ENCODE data around the gene CACNB2. TPM values are rescaled to one million over a fixed set of nuclear protein-coding genes. Genes with fewer than 3 reads are reported as not detected.
A peak's percentile ranks its signal among the peaks of the same experiment; 100 is the strongest.

The CACNB2 gene
- total RNA-seq, 1 experiment from 2014 or later, result 3.2 TPM

- Mint-ChIP-seq H3K4me3 (no peak overlapping the region), H3K4me1 (peaks cover 6% of the 10 kb centered on the region; the same call in 1 of the 2 replicates), H3K27ac (no peak overlapping the region), H3K9me3 (no peaks in the 10 kb centered on the region), H3K36me3 (no peaks in the 10 kb centered on the region), H3K27me3 (ENCODE audit: low read depth) (no peaks in the 10 kb centered on the region)
- ATAC-seq (no peak), DNase-seq (ENCODE audit: low spot score) (no peak)
- TF ChIP-seq NFATC4 (CRISPR knock-in tag; IDR thresholded peaks at IDR 0.05) (no peak), SMAD4 (CRISPR knock-in tag; IDR thresholded peaks at IDR 0.05) (no peak), CBFB (CRISPR knock-in tag; IDR thresholded peaks at IDR 0.05; ENCODE audit: low read depth) (no peak), NFE2L1 (CRISPR knock-in tag; IDR thresholded peaks at IDR 0.05) (no peak), JAZF1 (CRISPR knock-in tag; IDR thresholded peaks at IDR 0.05) (no peak), KAT7 (CRISPR knock-in tag; IDR thresholded peaks at IDR 0.05; ENCODE audit: borderline replicate concordance) (no peak)
- TF ChIP-seq, protein P1, sequence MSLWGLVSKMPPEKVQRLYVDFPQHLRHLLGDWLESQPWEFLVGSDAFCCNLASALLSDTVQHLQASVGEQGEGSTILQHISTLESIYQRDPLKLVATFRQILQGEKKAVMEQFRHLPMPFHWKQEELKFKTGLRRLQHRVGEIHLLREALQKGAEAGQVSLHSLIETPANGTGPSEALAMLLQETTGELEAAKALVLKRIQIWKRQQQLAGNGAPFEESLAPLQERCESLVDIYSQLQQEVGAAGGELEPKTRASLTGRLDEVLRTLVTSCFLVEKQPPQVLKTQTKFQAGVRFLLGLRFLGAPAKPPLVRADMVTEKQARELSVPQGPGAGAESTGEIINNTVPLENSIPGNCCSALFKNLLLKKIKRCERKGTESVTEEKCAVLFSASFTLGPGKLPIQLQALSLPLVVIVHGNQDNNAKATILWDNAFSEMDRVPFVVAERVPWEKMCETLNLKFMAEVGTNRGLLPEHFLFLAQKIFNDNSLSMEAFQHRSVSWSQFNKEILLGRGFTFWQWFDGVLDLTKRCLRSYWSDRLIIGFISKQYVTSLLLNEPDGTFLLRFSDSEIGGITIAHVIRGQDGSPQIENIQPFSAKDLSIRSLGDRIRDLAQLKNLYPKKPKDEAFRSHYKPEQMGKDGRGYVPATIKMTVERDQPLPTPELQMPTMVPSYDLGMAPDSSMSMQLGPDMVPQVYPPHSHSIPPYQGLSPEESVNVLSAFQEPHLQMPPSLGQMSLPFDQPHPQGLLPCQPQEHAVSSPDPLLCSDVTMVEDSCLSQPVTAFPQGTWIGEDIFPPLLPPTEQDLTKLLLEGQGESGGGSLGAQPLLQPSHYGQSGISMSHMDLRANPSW (CRISPR knock-in tag; conservative IDR thresholded peaks at IDR 0.05; ENCODE audit: low read depth), result no peak
- ChIA-PET POLR2A (no interaction called here), CTCF (no interaction called here)
Observed at GRCh38 chr10:18332484-18332883, 192.3 kb downstream of the CACNB2 start.

- ChIA-PET POLR2A (no interaction called here), CTCF (interaction anchor here (0.6 kb wide), 1 partner anchor 486 kb away, joined by 3 read pairs; no protein-coding TSS in a partner anchor)
- Mint-ChIP-seq H3K27ac (no peak overlapping the region), H3K4me1 (peaks cover 6% of the 10 kb centered on the region; the same call in 1 of the 2 replicates), H3K9me3 (no peaks in the 10 kb centered on the region), H3K27me3 (ENCODE audit: low read depth) (no peaks in the 10 kb centered on the region), H3K4me3 (no peak overlapping the region), H3K36me3 (no peaks in the 10 kb centered on the region)
- no peak for DNase-seq (ENCODE audit: low spot score)
- TF ChIP-seq ZNF281 (CRISPR knock-in tag; IDR thresholded peaks at IDR 0.05) (no peak), KAT7 (CRISPR knock-in tag; IDR thresholded peaks at IDR 0.05; ENCODE audit: borderline replicate concordance) (no peak), HMGA2 (CRISPR knock-in tag; IDR thresholded peaks at IDR 0.05) (no peak), NR1H2 (CRISPR knock-in tag; IDR thresholded peaks at IDR 0.05) (no peak), ZNF121 (CRISPR knock-in tag; IDR thresholded peaks at IDR 0.05) (no peak)
- no peak for ATAC-seq
Observed at GRCh38 chr10:18333621-18334020, 193.4 kb downstream of the CACNB2 start.

DNA sequence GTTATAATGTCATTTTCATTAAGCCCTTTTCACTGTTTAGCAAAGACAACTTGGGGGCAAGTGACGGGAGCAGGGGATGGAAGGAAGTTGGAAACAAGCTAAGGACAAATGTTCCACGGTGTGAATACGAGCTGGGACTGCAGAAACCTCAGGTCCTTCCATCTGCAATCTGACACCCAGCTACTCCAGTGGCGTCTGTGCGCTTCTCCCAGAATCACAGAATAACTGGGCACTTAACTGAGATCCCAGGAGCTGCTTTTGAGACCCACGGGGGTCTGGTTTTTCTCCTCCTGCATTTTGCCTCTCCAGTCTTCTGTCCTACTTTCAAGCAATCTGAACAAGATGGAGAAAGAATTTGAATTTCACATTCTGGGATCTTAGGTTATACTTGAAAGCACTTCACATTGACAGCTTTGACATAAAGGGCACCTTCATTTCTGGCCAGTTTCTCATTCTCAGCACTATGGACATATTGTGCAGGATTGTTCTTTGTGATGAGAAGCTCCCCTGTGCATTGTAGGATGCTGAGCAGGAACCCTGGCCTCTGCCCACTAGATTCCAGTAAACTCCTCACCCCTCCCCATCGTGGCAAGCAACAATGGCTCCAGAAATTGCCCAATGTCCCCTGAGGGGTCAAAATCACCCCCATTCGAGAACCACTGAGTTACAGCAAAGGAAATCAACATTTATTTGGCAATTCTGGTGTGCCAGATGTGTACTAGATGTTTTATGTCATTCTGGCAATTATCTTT lies 194.1 kb downstream of the CACNB2 start:
- no peak overlapping the region for H3K27ac Mint-ChIP-seq
- ChIA-PET POLR2A (no interaction called here), CTCF (interaction anchor here (0.6 kb wide), 1 partner anchor 487 kb away, joined by 3 read pairs; no protein-coding TSS in a partner anchor)
- no peaks in the 10 kb centered on the region for H3K9me3 Mint-ChIP-seq
- H3K27me3 Mint-ChIP-seq (ENCODE audit: low read depth), result no peaks in the 10 kb centered on the region
- no peak for DNase-seq (ENCODE audit: low spot score)
- no peaks in the 10 kb centered on the region for H3K36me3 Mint-ChIP-seq
- peak; percentile 39 for ATAC-seq
- peaks cover 6% of the 10 kb centered on the region; the same call in 1 of the 2 replicates for H3K4me1 Mint-ChIP-seq
- no peak overlapping the region for H3K4me3 Mint-ChIP-seq
- TF ChIP-seq FOXJ3 (CRISPR knock-in tag; IDR thresholded peaks at IDR 0.05; ENCODE audit: borderline replicate concordance) (no peak), ATF2 (CRISPR knock-in tag; IDR thresholded peaks at IDR 0.05; ENCODE audit: borderline replicate concordance, low read depth) (no peak), ZNF423 (CRISPR knock-in tag; IDR thresholded peaks at IDR 0.05) (no peak), AFF4 (CRISPR knock-in tag; IDR thresholded peaks at IDR 0.05; ENCODE audit: borderline replicate concordance) (no peak), ZNF138 (CRISPR knock-in tag; conservative IDR thresholded peaks at IDR 0.05) (no peak)
- TF ChIP-seq, protein P2, sequence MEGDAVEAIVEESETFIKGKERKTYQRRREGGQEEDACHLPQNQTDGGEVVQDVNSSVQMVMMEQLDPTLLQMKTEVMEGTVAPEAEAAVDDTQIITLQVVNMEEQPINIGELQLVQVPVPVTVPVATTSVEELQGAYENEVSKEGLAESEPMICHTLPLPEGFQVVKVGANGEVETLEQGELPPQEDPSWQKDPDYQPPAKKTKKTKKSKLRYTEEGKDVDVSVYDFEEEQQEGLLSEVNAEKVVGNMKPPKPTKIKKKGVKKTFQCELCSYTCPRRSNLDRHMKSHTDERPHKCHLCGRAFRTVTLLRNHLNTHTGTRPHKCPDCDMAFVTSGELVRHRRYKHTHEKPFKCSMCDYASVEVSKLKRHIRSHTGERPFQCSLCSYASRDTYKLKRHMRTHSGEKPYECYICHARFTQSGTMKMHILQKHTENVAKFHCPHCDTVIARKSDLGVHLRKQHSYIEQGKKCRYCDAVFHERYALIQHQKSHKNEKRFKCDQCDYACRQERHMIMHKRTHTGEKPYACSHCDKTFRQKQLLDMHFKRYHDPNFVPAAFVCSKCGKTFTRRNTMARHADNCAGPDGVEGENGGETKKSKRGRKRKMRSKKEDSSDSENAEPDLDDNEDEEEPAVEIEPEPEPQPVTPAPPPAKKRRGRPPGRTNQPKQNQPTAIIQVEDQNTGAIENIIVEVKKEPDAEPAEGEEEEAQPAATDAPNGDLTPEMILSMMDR (IDR thresholded peaks at IDR 0.05), result no peak
- TF ChIP-seq, protein P3, sequence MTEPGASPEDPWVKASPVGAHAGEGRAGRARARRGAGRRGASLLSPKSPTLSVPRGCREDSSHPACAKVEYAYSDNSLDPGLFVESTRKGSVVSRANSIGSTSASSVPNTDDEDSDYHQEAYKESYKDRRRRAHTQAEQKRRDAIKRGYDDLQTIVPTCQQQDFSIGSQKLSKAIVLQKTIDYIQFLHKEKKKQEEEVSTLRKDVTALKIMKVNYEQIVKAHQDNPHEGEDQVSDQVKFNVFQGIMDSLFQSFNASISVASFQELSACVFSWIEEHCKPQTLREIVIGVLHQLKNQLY (CRISPR knock-in tag; IDR thresholded peaks at IDR 0.05), result no peak
